ENCODE data around the gene RPL22.

DNA sequence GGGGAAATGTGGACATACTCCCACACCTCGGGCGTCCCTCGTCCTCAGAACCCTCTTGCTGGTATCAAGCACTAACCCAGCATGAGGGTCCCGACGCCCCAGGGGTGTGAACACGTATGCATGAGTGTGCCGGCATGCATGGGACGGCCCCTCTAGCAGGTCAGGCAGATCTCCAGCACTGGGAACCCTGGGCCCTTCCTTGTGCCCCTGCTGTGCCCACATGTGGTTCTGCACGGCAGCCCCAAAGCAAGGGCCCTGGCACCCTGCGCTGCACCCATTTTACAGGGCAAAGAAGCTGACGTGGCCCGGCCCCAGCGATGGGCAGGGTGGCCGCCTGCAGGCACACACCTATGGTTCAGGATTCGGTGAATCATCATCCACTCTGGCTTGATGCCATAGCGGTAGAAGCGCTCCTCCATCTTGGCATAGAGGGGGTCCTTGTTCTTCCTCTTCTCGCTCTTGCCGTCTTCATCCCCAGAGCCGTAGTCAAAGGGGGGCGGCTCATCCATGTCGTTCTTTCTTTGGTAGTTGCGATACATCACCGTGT, 53.5 kb downstream of the RPL22 start:
- no peak for TF ChIP-seq POLR2A (IDR thresholded peaks at IDR 0.05)
- TF ChIP-seq, protein P1, sequence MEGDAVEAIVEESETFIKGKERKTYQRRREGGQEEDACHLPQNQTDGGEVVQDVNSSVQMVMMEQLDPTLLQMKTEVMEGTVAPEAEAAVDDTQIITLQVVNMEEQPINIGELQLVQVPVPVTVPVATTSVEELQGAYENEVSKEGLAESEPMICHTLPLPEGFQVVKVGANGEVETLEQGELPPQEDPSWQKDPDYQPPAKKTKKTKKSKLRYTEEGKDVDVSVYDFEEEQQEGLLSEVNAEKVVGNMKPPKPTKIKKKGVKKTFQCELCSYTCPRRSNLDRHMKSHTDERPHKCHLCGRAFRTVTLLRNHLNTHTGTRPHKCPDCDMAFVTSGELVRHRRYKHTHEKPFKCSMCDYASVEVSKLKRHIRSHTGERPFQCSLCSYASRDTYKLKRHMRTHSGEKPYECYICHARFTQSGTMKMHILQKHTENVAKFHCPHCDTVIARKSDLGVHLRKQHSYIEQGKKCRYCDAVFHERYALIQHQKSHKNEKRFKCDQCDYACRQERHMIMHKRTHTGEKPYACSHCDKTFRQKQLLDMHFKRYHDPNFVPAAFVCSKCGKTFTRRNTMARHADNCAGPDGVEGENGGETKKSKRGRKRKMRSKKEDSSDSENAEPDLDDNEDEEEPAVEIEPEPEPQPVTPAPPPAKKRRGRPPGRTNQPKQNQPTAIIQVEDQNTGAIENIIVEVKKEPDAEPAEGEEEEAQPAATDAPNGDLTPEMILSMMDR (IDR thresholded peaks at IDR 0.05): no peak

Data from esophagus squamous epithelium (tissue), 4 donors.